ENCODE data around the gene ABTB2.

Gene ABTB2

GRCh38 chr11:34382532-34383276, 24.9 kb upstream of the ABTB2 start (continued):
- TF ChIP-seq PATZ1 (CRISPR knock-in tag; IDR thresholded peaks at IDR 0.05; ENCODE audit: borderline replicate concordance) (no peak), BACH2 (CRISPR knock-in tag; IDR thresholded peaks at IDR 0.05; ENCODE audit: borderline replicate concordance) (no peak), GLIS3 (CRISPR knock-in tag; IDR thresholded peaks at IDR 0.05) (no peak)

- TF ChIP-seq GLIS3 (CRISPR knock-in tag; IDR thresholded peaks at IDR 0.05) (no peak), ZNF8 (CRISPR knock-in tag; IDR thresholded peaks at IDR 0.05) (no peak), ESRRG (CRISPR knock-in tag; IDR thresholded peaks at IDR 0.05) (no peak), CSRNP3 (CRISPR knock-in tag; IDR thresholded peaks at IDR 0.05) (no peak), ZFP30 (CRISPR knock-in tag; IDR thresholded peaks at IDR 0.05) (no peak), TCF4 (CRISPR knock-in tag; IDR thresholded peaks at IDR 0.05; ENCODE audit: borderline replicate concordance) (no peak), TOX (CRISPR knock-in tag; IDR thresholded peaks at IDR 0.05; ENCODE audit: borderline replicate concordance) (no peak), ZFP3 (CRISPR knock-in tag; IDR thresholded peaks at IDR 0.05) (no peak), PATZ1 (CRISPR knock-in tag; IDR thresholded peaks at IDR 0.05; ENCODE audit: borderline replicate concordance) (no peak), ZNF565 (CRISPR knock-in tag; conservative IDR thresholded peaks at IDR 0.05; ENCODE audit: low read depth) (no peak), BACH2 (CRISPR knock-in tag; IDR thresholded peaks at IDR 0.05; ENCODE audit: borderline replicate concordance) (no peak), SNAI2 (CRISPR knock-in tag; IDR thresholded peaks at IDR 0.05) (no peak), ARNTL (CRISPR knock-in tag; IDR thresholded peaks at IDR 0.05; ENCODE audit: borderline replicate concordance, low read depth) (no peak), RARB (CRISPR knock-in tag; IDR thresholded peaks at IDR 0.05) (no peak), CSDC2 (CRISPR knock-in tag; IDR thresholded peaks at IDR 0.05) (no peak), POU6F1 (CRISPR knock-in tag; IDR thresholded peaks at IDR 0.05; ENCODE audit: borderline replicate concordance, low read depth) (no peak), ZNF70 (CRISPR knock-in tag; IDR thresholded peaks at IDR 0.05) (no peak), PPARA (CRISPR knock-in tag; IDR thresholded peaks at IDR 0.05; ENCODE audit: borderline replicate concordance) (no peak), ZC3H10 (CRISPR knock-in tag; IDR thresholded peaks at IDR 0.05) (no peak), CREB5 (CRISPR knock-in tag; IDR thresholded peaks at IDR 0.05; ENCODE audit: low read depth) (no peak)
- no peak for ATAC-seq
Observed at GRCh38 chr11:34381775-34382174, 24.0 kb upstream of the ABTB2 start.

- TF ChIP-seq ZC3H10 (CRISPR knock-in tag; IDR thresholded peaks at IDR 0.05) (no peak), SNAI2 (CRISPR knock-in tag; IDR thresholded peaks at IDR 0.05) (no peak), CREB5 (CRISPR knock-in tag; IDR thresholded peaks at IDR 0.05; ENCODE audit: low read depth) (no peak), PPARA (CRISPR knock-in tag; IDR thresholded peaks at IDR 0.05; ENCODE audit: borderline replicate concordance) (no peak), ZNF70 (CRISPR knock-in tag; IDR thresholded peaks at IDR 0.05) (no peak), PATZ1 (CRISPR knock-in tag; IDR thresholded peaks at IDR 0.05; ENCODE audit: borderline replicate concordance) (no peak), CSDC2 (CRISPR knock-in tag; IDR thresholded peaks at IDR 0.05) (no peak), TOX (CRISPR knock-in tag; IDR thresholded peaks at IDR 0.05; ENCODE audit: borderline replicate concordance) (no peak), ZNF565 (CRISPR knock-in tag; conservative IDR thresholded peaks at IDR 0.05; ENCODE audit: low read depth) (no peak), POU6F1 (CRISPR knock-in tag; IDR thresholded peaks at IDR 0.05; ENCODE audit: borderline replicate concordance, low read depth) (no peak), ZNF8 (CRISPR knock-in tag; IDR thresholded peaks at IDR 0.05) (no peak), ARNTL (CRISPR knock-in tag; IDR thresholded peaks at IDR 0.05; ENCODE audit: borderline replicate concordance, low read depth) (no peak), ESRRG (CRISPR knock-in tag; IDR thresholded peaks at IDR 0.05) (no peak)
- ATAC-seq = no peak; the same call in 2 of the 3 replicates
Observed at GRCh38 chr11:34380696-34381095, 22.9 kb upstream of the ABTB2 start.

Measured in SK-N-SH treated with all-trans-retinoic acid at 6 μM for 48 hours (cell line).